Ovary (tissue), 3 donors: ENCODE data around the gene KIAA0040.

Experiments
- POLR2A ChIP-seq: fragments of 450-650 bp; IDR thresholded peaks from one replicate; pipeline ENCODE4 v1.6.1; 2017; ENCODE audit warnings: antibody characterized with exemption, mild to moderate bottlenecking, moderate library complexity
- TF ChIP-seq, protein P1 (sequence below), 3 donors: fragments of 450-650 bp in 2 of 3; fragments of 200-600 bp in 1 of 3; IDR thresholded peaks; one replicate each; pipeline versions ENCODE4 v1.5.1 to v1.8.0; 2016 to 2022; ENCODE audit warnings: antibody characterized with exemption in 3 of 3, mild to moderate bottlenecking in 1 of 3
- donor health status: DM: no; HTN: no; CAD: no.

DNA sequence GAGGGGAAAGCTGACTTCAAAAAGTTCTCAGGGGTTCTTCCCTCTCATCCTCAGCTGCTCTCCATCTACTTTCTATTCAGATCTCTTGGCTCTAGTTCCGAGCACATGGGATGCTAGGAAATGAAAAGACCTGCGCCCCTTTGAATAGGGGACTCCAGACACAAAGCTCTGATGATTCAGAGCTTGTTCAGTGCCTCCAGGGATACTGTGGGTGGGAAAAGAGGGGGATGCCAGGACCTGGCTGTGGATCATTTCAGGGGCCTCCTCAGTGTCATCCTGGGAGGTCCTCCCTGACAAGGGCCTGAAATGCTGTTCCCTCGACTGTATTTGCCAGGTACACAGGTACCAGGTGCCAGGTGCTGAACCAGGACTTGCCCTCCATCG, 943 bp upstream of the KIAA0040 start:
- TF ChIP-seq, protein P1, sequence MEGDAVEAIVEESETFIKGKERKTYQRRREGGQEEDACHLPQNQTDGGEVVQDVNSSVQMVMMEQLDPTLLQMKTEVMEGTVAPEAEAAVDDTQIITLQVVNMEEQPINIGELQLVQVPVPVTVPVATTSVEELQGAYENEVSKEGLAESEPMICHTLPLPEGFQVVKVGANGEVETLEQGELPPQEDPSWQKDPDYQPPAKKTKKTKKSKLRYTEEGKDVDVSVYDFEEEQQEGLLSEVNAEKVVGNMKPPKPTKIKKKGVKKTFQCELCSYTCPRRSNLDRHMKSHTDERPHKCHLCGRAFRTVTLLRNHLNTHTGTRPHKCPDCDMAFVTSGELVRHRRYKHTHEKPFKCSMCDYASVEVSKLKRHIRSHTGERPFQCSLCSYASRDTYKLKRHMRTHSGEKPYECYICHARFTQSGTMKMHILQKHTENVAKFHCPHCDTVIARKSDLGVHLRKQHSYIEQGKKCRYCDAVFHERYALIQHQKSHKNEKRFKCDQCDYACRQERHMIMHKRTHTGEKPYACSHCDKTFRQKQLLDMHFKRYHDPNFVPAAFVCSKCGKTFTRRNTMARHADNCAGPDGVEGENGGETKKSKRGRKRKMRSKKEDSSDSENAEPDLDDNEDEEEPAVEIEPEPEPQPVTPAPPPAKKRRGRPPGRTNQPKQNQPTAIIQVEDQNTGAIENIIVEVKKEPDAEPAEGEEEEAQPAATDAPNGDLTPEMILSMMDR (IDR thresholded peaks at IDR 0.05) = no peak
- TF ChIP-seq POLR2A = no peak
